ENCODE results near the gene OR6V1.

DNA sequence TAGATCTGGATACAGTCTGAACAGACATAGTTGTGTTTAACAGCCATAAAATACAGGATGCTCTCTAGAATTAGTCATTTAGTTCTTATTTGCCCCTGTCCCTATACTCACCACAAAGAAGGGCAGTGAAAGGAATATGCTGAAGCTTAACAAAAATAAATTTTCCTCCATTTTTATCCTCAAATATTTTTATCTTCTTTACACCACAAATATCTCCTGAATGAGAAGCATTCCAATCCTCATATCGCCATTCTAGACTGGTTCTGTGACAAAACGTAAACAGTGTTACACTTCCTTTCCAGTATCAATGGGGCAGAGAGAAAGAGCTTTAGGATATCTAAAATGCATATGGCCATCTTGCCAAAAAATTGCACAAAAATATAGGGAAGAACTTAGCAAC lies 26.8 kb upstream of the OR6V1 start:
- no peak for TF ChIP-seq POLR2A (IDR thresholded peaks at IDR 0.05; ENCODE audit: low read depth, low read length)
- no peak for TF ChIP-seq POLR2AphosphoS5 (IDR thresholded peaks at IDR 0.05; ENCODE audit: low read depth, low read length)
- TF ChIP-seq TAF1 (IDR thresholded peaks at IDR 0.05; ENCODE audit: low read depth, low read length) = no peak
- no peak for TF ChIP-seq PAX5 (IDR thresholded peaks at IDR 0.05; ENCODE audit: insufficient read depth, low read length, severe bottlenecking)
